HepG2 (cell line): ENCODE measurements around the gene MTHFD1. TPM values are rescaled to one million over a fixed set of nuclear protein-coding genes. Genes with fewer than 3 reads are reported as not detected.

Experiments
- ATF3 ChIP-seq: sonication (generic); formaldehyde crosslinking; IDR thresholded peaks from 2 replicates; pipeline ENCODE4 v1.4.0; 2020; ENCODE audit warnings: missing genetic modification reagents
- BRD4 ChIP-seq: sonication (generic); formaldehyde crosslinking; IDR thresholded peaks from 2 replicates; pipeline ENCODE4 v1.4.0; 2020; ENCODE audit warnings: missing genetic modification reagents
- KLF6 ChIP-seq: IDR thresholded peaks from 2 replicates; pipeline ENCODE4 v1.8.0; 2016; ENCODE audit warnings: missing biosample characterization, missing genetic modification reagents
- RAD21 ChIP-seq: fragments of 450-650 bp; formaldehyde crosslinking; IDR thresholded peaks from 2 replicates; pipeline ENCODE4 v1.5.0; 2020; ENCODE audit warnings: mild to moderate bottlenecking
- SP4 ChIP-seq: sonication (generic); formaldehyde crosslinking; IDR thresholded peaks from 2 replicates; pipeline ENCODE4 v1.8.1; 2023; ENCODE audit warnings: mild to moderate bottlenecking, missing genetic modification reagents
- SRSF9 ChIP-seq: fragments of 200-400 bp; formaldehyde crosslinking; IDR thresholded peaks from 2 replicates; pipeline ENCODE4 v1.6.1; 2018; ENCODE audit warnings: borderline replicate concordance, mild to moderate bottlenecking, low read depth, low read length; ENCODE audit not compliant: insufficient read depth, poor library complexity, severe bottlenecking
- THAP9 ChIP-seq: sonication (generic); formaldehyde crosslinking; IDR thresholded peaks from 2 replicates; pipeline ENCODE4; 2020; ENCODE audit warnings: missing genetic modification reagents, mild to moderate bottlenecking, borderline replicate concordance
- TOPORS ChIP-seq: sonication (generic); formaldehyde crosslinking; IDR thresholded peaks from 2 replicates; pipeline ENCODE4 v1.8.0; 2023; ENCODE audit warnings: mild to moderate bottlenecking, missing genetic modification reagents
- ZC3H4 ChIP-seq: sonication (generic); formaldehyde crosslinking; IDR thresholded peaks from 2 replicates; pipeline ENCODE4 v1.4.0; 2020; ENCODE audit warnings: missing genetic modification reagents, borderline replicate concordance
- ZEB1 ChIP-seq: IDR thresholded peaks from 2 replicates; pipeline ENCODE4 v1.6.1; 2012; ENCODE audit warnings: mild to moderate bottlenecking, low read depth, inconsistent platforms; ENCODE audit not compliant: insufficient replicate concordance
- ZGPAT ChIP-seq: IDR thresholded peaks from 2 replicates; pipeline ENCODE4 v1.6.1; 2016; ENCODE audit warnings: mild to moderate bottlenecking
- ZHX1 ChIP-seq: sonication (generic); formaldehyde crosslinking; IDR thresholded peaks from 2 replicates; pipeline ENCODE4 v1.8.1; 2022; ENCODE audit warnings: low read depth, mild to moderate bottlenecking, missing genetic modification reagents
- ZNF121 ChIP-seq: sonication (generic); formaldehyde crosslinking; IDR thresholded peaks from 2 replicates; pipeline ENCODE4 v1.5.0; 2020; ENCODE audit warnings: mild to moderate bottlenecking, missing genetic modification reagents
- ZNF30 ChIP-seq: sonication (generic); formaldehyde crosslinking; IDR thresholded peaks from 2 replicates; pipeline ENCODE4 v1.5.0; 2020; ENCODE audit warnings: mild to moderate bottlenecking, missing genetic modification reagents
- ZNF33A ChIP-seq: sonication (generic); formaldehyde crosslinking; IDR thresholded peaks from 2 replicates; pipeline ENCODE4 v1.5.1; 2020; ENCODE audit warnings: missing genetic modification reagents, mild to moderate bottlenecking, moderate library complexity, borderline replicate concordance
- ZNF577 ChIP-seq: sonication (generic); formaldehyde crosslinking; IDR thresholded peaks from 2 replicates; pipeline ENCODE4 v1.4.0; 2020; ENCODE audit warnings: mild to moderate bottlenecking, low read depth, missing genetic modification reagents, borderline replicate concordance
- ZNF766 ChIP-seq: sonication (generic); formaldehyde crosslinking; IDR thresholded peaks from 2 replicates; pipeline ENCODE4 v1.5.0; 2020; ENCODE audit warnings: missing genetic modification reagents, borderline replicate concordance
- ZNF772 ChIP-seq: sonication (generic); formaldehyde crosslinking; IDR thresholded peaks from 2 replicates; pipeline ENCODE4 v1.5.0; 2020; ENCODE audit warnings: mild to moderate bottlenecking, missing genetic modification reagents
- ZNF841 ChIP-seq: sonication (generic); formaldehyde crosslinking; IDR thresholded peaks from 2 replicates; pipeline ENCODE4 v1.8.1; 2023; ENCODE audit warnings: missing genetic modification reagents, borderline replicate concordance
- ZNF891 ChIP-seq: sonication (generic); formaldehyde crosslinking; IDR thresholded peaks from 2 replicates; pipeline ENCODE4 v1.5.0; 2020; ENCODE audit warnings: mild to moderate bottlenecking, missing genetic modification reagents
- polyA plus RNA-seq, 8 experiments: library from polyadenylated mRNA; depleted of rRNA in 3 of 8; stranded (reverse) in 7 of 8; unstranded in 1 of 8; fragments of >200 nt; fragmentation: Illumina TruSeq in 4 of 8; extraction: Trizol in 4 of 8; gene quantifications; 2 replicates each; pipeline versions ENCODE4 v1.2.1 to v1.2.3, GENCODE V29; 2011 to 2016; ENCODE audit warnings: low read depth in 4 of 8, missing spikeins in 1 of 8, mixed read lengths in 1 of 8; ENCODE audit not compliant: insufficient read depth in 1 of 8
- total RNA-seq, 5 experiments: library from RNA; depleted of rRNA; stranded (reverse); fragments of >200 nt; fragmentation: Illumina TruSeq; extraction: Trizol; gene quantifications; 2 replicates each; pipeline ENCODE4 v1.2.3, GENCODE V29; 2016; ENCODE audit warnings: low read depth in 1 of 5

Gene MTHFD1
- total and polyA plus RNA-seq, 2 of the 13 experiments (the other 11 are each of a cell fraction or from before 2014, with no cell fraction given) = 31.0 to 106 TPM

GRCh38 chr14:64503434-64504309 is 115.5 kb downstream of the MTHFD1 start, which contains the start of gene ZBTB25 (continued):
- peak; percentile 29; the same call in 1 of the 2 replicates for TF ChIP-seq ZGPAT (CRISPR knock-in tag)
- TF ChIP-seq ZEB1 = no peak
- no peak for TF ChIP-seq SRSF9
- TF ChIP-seq ZNF772 (CRISPR knock-in tag) = peak; percentile 43; the same call in 1 of the 2 replicates
- TF ChIP-seq ZNF121 (CRISPR knock-in tag) = 0 out of 2 replicates have a peak, but pooled peaks have one; percentile 18
- 0 out of 2 replicates have a peak, but pooled peaks have one; percentile 34 for TF ChIP-seq KLF6 (CRISPR knock-in tag)
- TF ChIP-seq ZNF766 (CRISPR knock-in tag) = no peak; the same call in 1 of the 2 replicates
- peak; percentile 75; the same call in 1 of the 2 replicates for TF ChIP-seq ZHX1 (CRISPR knock-in tag)
- TF ChIP-seq ZNF891 (CRISPR knock-in tag) = no peak; the same call in 1 of the 2 replicates
- 0 out of 2 replicates have a peak, but pooled peaks have one; percentile 60 for TF ChIP-seq ZNF841 (CRISPR knock-in tag)
- peak; percentile 68; the same call in 1 of the 2 replicates for TF ChIP-seq SP4 (CRISPR knock-in tag)
- peak; percentile 66; the same call in 1 of the 2 replicates for TF ChIP-seq BRD4 (CRISPR knock-in tag)
- peak; percentile 14; the same call in 1 of the 2 replicates for TF ChIP-seq RAD21 (CRISPR knock-in tag)
- TF ChIP-seq ZNF577 (CRISPR knock-in tag) = no peak
- 0 out of 2 replicates have a peak, but pooled peaks have one; percentile 16 for TF ChIP-seq THAP9 (CRISPR knock-in tag)
- TF ChIP-seq TOPORS = peak; percentile 92; the same call in 1 of the 2 replicates
- TF ChIP-seq ATF3 = no peak
- TF ChIP-seq ZC3H4 (CRISPR knock-in tag) = peak; percentile 93; the same call in 1 of the 2 replicates
- 0 out of 2 replicates have a peak, but pooled peaks have one; percentile 36 for TF ChIP-seq ZNF33A (CRISPR knock-in tag)
- TF ChIP-seq ZNF30 (CRISPR knock-in tag) = peak; percentile 11; the same call in 1 of the 2 replicates
